Adrenal gland (tissue), 12 donors: Measurements from ENCODE around the gene NBPF26. TPM values are rescaled to one million over a fixed set of nuclear protein-coding genes. Genes with fewer than 3 reads are reported as not detected.
"Not testable (repeated sequence)": the region's sequence is repeated elsewhere in the genome, so short reads cannot be mapped to it uniquely, and the experiment has no call there.

ENCODE experiments used
- DNase-seq, 7 donors: peaks; one replicate each; pipeline ENCODE4 v3.0.0-alpha.2; 2019 to 2020
- H3K27ac ChIP-seq, 5 donors: fragments of 200-600 bp; sonication (generic) in 4 of 5; 1 replicate in 3 of 5; 2 replicates in 2 of 5; pipeline versions ENCODE4 v1.5.1 to v1.8.0; 2016 to 2020; ENCODE audit warnings: mild to moderate bottlenecking in 1 of 5
- H3K27me3 ChIP-seq: fragments of 200-600 bp; 2 replicates; pipeline ENCODE4 v1.8.0; 2021
- H3K36me3 ChIP-seq, 2 donors: fragments of 200-600 bp; replicated peaks in 1 of 2; 1 replicate in 1 of 2; 2 replicates in 1 of 2; pipeline versions ENCODE4 v1.5.1 to v1.8.0; 2018 to 2022
- H3K4me1 ChIP-seq, 2 donors: fragments of 200-600 bp; replicated peaks in 1 of 2; 1 replicate in 1 of 2; 2 replicates in 1 of 2; pipeline versions ENCODE4 v1.5.1 to v1.8.0; 2018 to 2021
- H3K4me3 ChIP-seq, 4 donors: fragments of 200-600 bp; sonication (generic) in 3 of 4; one replicate each; pipeline ENCODE4 v1.5.1; 2016 to 2018
- H3K9me3 ChIP-seq, 3 donors: fragments of 200-600 bp; sonication (generic) in 1 of 3; replicated peaks in 1 of 3; 1 replicate in 2 of 3; 2 replicates in 1 of 3; pipeline versions ENCODE4 v1.5.1 to v1.8.0; 2016 to 2021
- POLR2A ChIP-seq, 2 donors: fragments of 450-650 bp; IDR thresholded peaks; one replicate each; pipeline ENCODE4 v1.6.1; 2017; ENCODE audit warnings: antibody characterized with exemption in 2 of 2, mild to moderate bottlenecking in 2 of 2, moderate library complexity in 1 of 2
- WGBS, 4 donors: extraction: QIAGEN DNeasy Blood & Tissue Kit in 2 of 4; methylation state at CpG; one replicate each; pipeline versions ENCODE4 v1.1.5 to v1.1.7; 2013 to 2017; 5-methylcytosine and 5-hydroxymethylcytosine counted together
- intact Hi-C, 2 donors: fragments of 100-400 bp; cut with DNase I; formaldehyde crosslinking; loops; one replicate each; pipeline versions ENCODE4 v1.14.1 to v1.15.0; 2022 to 2023
- polyA plus RNA-seq, 3 donors: library from polyadenylated mRNA; stranded (reverse); fragments of 200-250 nt in 2 of 3; fragments of 350-450 nt in 1 of 3; fragmentation: Illumina TruSeq in 1 of 3; extraction: RNeasy Lipid Tissue Mini Kit (QIAGEN cat#74804) in 1 of 3; gene quantifications; one replicate each; pipeline ENCODE4 v1.2.3, GENCODE V29; 2013 to 2014
- total RNA-seq, 9 donors: library from RNA; depleted of rRNA in 4 of 9; stranded (reverse); fragments of >200 nt in 4 of 9; fragments of 120-200 nt in 1 of 9; fragmentation: NEBNext Ultra II Directional in 1 of 9; extraction: Animal tissue kit (Norgen Biotek cat#: 25700) in 1 of 9; gene quantifications; one replicate each; pipeline versions ENCODE4 v1.1.0 to v1.2.4, GENCODE V29; 2013 to 2023
- donor health status: healthy with polysubstance abuse.
- donor health status: Bipolar disorder and iron deficiency.
- donor health status: DM: yes; HTN: yes; CAD: no.
- donor health status: DM: no; HTN: no; CAD: no.
- donor health status: DM: no; HTN: no; CAD: no.
- donor health status: DM: yes; HTN: yes; CAD: no.

NBPF26 gene
- total and polyA plus RNA-seq, 12 donors, result 1.9 to 31.4 (median 8.9) TPM

DNA sequence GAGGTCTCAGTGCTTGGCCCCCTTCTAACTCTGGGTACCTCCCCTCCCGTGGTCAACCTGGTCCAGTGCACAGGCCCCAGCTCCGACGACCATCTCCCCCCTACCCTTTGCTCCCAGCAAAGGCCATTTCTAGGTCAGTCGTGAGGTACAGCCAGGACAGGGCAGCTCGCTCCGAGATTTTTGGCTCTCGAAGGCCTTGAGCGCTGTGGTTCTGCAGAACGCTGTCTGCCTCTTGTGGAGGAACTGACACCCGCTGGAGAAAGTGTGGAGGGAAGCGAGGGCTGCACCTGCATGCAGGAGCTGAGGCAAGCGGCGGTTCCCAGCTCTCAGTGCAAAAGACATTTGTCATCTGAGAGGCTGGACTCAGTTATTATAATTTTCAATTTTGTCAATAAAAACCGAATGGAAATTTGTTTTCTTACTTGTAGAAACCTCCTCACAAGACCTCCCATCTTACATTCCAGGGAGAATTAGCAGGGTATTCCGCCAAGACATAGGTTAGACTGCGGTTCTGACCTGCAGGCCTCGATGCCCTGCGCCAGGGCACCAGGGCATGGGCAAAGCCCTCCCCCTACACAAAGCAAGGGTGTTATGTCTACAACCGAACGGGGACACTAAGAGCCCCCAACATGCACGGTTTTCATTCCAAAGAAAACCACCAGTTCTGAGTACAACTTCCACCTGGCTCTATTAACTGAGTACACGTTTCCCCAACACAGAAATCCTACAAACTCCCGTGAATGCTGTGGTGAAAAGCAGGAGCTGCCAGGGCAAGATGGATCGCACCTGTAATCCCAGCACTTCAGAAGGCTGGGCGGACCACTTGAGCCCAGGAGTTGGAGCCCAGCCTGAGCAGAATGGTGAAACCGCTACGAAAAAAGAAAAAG, 125.9 kb downstream of the NBPF26 start:
- H3K36me3 ChIP-seq, H3K9me3 ChIP-seq, intact Hi-C loops, H3K27me3 ChIP-seq, H3K4me3 ChIP-seq, H3K4me1 ChIP-seq: not testable (repeated sequence)
- peak overlapping the region in 1 of 5 donors; percentile 87 for H3K27ac ChIP-seq
- TF ChIP-seq POLR2A (IDR thresholded peaks at IDR 0.05), result peak in 1 of 2 donors; percentile 9
- DNase-seq, result peak in 2 of 7 donors; percentile 13 to 16
- WGBS, 4 donors, result 55 to 61% methylated on average over 17 of the region's 27 CpGs; no CpG with 5 or more reads in 2 of the 4 donors

GRCh38 chr1:120850287-120850536, 126.5 kb downstream of the NBPF26 start:
- H3K9me3 ChIP-seq, H3K36me3 ChIP-seq, H3K27me3 ChIP-seq, intact Hi-C loops, H3K4me1 ChIP-seq: not testable (repeated sequence)
- peak overlapping the region in 1 of 4 donors; percentile 18 for H3K4me3 ChIP-seq
- 7 to 9% methylated on average over 8 of the region's 8 CpGs; no CpG with 5 or more reads in 2 of the 4 donors for WGBS, 4 donors
- peak in 2 of 7 donors; percentile 24 to 52 for DNase-seq
- peak overlapping the region in 2 of 5 donors; percentile 86 to 87 for H3K27ac ChIP-seq

DNA sequence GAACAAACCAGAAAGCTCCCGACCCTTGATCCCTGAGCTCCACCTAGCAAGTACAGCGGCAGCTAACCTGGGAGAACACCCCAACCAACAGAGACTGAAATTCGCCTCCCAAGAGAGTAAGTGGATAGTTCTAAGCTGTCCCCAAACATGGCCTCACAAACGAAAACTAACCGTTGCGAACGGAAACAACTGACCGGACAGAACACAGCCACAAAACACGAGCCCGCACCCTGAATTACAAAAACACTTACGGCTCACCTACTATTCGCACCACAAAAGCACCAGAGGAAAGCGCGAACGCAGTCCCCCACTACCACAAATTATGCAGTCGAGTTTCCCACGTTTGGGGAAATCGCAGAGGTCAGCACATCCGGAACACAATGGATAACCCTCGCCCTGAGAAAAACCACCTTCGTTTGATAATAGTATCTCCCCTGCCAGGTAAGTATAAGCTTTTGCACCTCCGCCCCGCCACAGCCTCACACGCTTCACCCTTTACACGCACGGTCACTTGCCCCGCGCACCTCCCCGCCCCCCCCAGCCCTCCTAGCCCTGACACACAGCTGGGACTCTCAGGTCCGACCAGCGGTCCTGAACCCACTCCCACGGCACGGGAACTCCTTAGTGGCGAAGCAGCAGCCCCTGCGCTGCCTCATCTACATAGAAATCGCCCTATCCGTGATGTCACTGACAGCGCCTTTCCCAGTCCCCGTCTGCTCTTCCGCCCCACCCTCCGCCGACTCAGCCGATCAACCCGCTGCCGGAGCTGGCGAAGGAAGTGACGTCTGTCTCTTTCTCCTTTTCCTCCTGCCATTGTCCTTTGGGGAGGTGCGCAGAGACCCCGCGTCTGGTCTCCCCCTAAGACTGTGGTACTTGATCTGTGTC, 127.0 kb downstream of the NBPF26 start:
- H3K4me1 ChIP-seq, H3K36me3 ChIP-seq, intact Hi-C loops, H3K9me3 ChIP-seq, H3K27me3 ChIP-seq: not testable (repeated sequence)
- TF ChIP-seq POLR2A (IDR thresholded peaks at IDR 0.05), result peak in 1 of 2 donors; percentile 97
- H3K4me3 ChIP-seq, result peak overlapping the region in 1 of 4 donors; percentile 18
- 1% methylated on average over 48 to 50 of the region's 50 CpGs; no CpG with 5 or more reads in 2 of the 4 donors for WGBS, 4 donors
- peak overlapping the region in 2 of 5 donors; percentile 86 to 87 for H3K27ac ChIP-seq
- DNase-seq, result peak in 5 of 7 donors; percentile 77 to 95 (median 88)

DNA sequence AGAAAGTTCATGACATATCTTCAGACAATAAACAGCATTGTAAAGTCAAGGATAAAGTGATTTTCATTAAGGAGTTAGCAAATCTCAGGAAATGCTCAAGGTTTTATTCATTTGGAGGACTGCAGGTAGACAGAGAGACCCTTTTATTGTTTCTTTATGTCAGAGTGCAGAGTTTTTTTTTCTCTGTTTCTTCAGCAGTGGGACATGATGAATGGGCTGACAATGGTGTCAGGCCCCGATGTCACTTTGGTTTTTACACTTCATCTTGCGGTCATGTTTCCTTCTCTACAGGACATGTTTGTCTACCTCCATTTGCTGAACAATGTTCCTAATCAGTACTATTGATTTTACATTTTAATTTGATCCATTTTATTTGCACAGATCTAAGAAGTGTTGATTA, 134.4 kb downstream of the NBPF26 start:
- H3K36me3 ChIP-seq, H3K4me3 ChIP-seq, H3K4me1 ChIP-seq, H3K9me3 ChIP-seq, intact Hi-C loops, H3K27me3 ChIP-seq, H3K27ac ChIP-seq, DNase-seq: not testable (repeated sequence)
- 58 to 80% methylated on average over 2 of the region's 2 CpGs; no CpG with 5 or more reads in 2 of the 4 donors for WGBS, 4 donors

DNA sequence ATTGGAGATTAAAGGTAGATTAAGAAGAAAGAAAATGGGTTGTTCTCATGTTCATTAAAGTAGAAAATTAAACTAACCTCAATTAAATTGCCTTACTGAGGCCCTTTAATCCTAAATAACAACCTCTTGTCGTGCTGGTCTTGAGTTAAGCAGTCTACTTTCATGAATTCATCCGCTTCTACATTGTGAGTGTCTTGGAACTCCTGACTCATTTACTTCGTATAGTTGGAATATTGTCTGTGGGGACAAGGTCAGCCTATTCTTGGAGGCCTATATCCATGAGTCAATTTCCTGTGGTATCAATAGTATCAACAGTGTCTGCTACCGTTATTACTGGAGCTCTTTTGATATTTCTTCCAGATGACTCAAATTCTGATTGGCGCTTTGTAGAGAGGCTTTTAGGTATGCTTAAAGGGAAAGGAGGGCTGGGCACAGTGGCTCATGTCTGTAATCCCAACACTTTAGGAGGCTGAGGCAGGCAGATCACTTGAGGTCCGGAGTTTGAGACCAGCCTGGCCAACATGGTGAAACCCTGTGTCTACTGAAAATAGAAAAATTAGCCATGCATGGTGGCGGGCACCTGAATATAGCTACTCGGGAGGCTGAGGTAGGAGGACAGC, 136.0 kb downstream of the NBPF26 start:
- intact Hi-C loops, DNase-seq, H3K4me1 ChIP-seq, H3K27ac ChIP-seq, H3K4me3 ChIP-seq, H3K36me3 ChIP-seq, H3K27me3 ChIP-seq, H3K9me3 ChIP-seq: not testable (repeated sequence)
- WGBS, 4 donors, result 49 to 64% methylated on average over 3 of the region's 8 CpGs; no CpG with 5 or more reads in 2 of the 4 donors

GRCh38 chr1:120878206-120878605, 154.5 kb downstream of the NBPF26 start:
- H3K4me3 ChIP-seq, DNase-seq, H3K27ac ChIP-seq, H3K4me1 ChIP-seq, intact Hi-C loops, H3K36me3 ChIP-seq, H3K27me3 ChIP-seq, H3K9me3 ChIP-seq: not testable (repeated sequence)

GRCh38 chr1:120880056-120880455, 156.3 kb downstream of the NBPF26 start:
- intact Hi-C loops, DNase-seq, H3K4me1 ChIP-seq, H3K4me3 ChIP-seq, H3K27ac ChIP-seq, H3K9me3 ChIP-seq, H3K27me3 ChIP-seq, H3K36me3 ChIP-seq: not testable (repeated sequence)
- WGBS, 4 donors, result 11 to 20% methylated on average over 1 of the region's 1 CpG; no CpG with 5 or more reads in 2 of the 4 donors

DNA sequence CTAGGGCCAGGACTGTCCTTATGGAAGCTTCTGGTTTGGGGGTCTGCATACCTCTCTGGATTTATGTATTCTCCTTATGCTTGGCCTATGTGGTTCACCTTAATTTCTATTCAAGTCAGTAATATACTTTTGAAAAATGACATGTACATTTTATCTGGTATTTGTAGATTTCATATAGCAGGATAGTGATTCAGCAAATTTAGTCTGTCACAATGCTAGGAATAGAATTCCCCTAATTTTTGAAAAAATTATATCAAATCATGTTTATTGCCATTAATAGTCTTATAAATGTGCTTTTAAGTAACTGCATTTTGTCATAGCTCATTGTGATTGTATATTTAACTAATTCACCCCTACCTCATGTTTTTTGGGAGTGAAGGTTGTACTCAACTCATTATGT, 158.2 kb downstream of the NBPF26 start:
- intact Hi-C loops, H3K36me3 ChIP-seq, H3K27ac ChIP-seq, DNase-seq, H3K27me3 ChIP-seq, H3K4me1 ChIP-seq, H3K9me3 ChIP-seq, H3K4me3 ChIP-seq: not testable (repeated sequence)
